Activated CD8-positive, alpha-beta memory T cell treated with anti-CD3 and anti-CD28 coated beads for 24 hours (primary cell): ENCODE measurements around the gene CORO2B.

Source experiments
- DNase-seq: peaks from one replicate; pipeline ENCODE4 v3.0.0-alpha.2; 2020

The CORO2B gene

DNA sequence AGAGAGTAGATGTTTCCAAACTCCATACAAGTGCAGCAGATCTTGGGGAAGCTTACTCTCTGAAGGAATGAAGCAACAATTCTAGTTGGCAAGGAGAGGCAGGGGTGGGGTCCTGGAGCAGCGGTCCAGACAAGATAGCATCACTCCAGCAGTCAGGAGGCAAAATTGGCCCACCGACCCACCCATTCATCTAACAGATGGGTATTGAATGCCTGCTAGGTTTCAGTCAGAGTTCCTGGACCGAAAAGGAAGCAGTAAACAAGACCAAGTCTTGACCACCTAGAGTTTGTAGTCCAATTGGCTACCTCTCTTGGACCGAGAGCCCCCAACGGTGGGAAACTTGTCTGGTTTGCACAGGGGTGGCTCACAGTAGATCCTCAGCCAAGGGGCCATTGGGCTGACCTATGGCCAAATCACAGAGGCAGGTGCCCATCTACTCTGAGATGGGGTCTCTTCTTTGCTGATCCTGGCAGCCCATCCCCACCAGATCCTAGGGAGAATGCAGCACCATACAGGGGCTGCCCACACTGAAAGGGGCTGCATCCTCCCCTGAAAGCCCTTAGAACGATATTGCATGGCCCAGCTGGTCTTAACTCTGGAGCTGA lies 74.3 kb downstream of the CORO2B start:
- no peak for DNase-seq

- DNase-seq: no peak
These were observed 75.0 kb downstream of the CORO2B start for GRCh38 chr15:68653801-68654200.

DNA sequence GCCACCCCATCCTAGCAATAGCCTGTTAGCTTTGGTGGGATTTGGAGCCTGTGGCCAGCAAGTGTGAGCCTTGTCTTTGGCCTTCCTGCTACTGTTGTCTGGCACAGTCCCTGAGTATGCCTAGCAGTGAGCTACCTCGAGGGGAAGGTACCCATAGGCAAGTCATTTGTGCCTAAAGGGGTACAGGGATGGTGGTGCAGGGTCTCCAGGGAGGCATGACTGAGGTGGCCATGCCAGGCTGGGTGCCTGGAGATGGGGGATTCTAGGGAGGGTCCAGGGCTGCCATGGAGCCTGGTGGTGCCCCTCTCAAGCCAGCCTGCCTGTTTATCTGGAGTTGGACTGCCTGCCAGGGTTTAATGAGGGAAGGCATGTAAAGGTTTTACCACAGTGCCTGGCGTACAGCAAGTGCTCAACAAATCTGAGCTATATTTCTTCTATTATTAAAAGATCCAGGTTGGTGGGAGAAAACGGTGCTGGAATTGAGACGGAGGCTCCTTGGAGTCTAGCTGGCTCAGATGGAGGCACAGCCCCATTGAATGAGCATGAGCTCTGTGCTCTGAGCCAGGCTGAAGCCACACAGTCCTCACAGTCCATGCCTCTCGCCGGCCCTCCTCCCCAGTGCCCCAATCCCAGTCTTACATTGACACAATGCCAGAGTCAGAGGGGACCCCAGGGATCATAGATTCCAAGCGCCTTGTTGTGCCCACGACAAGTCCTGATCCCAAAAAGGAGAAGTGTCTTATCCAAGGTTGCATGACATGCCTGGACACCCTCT lies 76.2 kb downstream of the CORO2B start:
- DNase-seq: no peak

DNA sequence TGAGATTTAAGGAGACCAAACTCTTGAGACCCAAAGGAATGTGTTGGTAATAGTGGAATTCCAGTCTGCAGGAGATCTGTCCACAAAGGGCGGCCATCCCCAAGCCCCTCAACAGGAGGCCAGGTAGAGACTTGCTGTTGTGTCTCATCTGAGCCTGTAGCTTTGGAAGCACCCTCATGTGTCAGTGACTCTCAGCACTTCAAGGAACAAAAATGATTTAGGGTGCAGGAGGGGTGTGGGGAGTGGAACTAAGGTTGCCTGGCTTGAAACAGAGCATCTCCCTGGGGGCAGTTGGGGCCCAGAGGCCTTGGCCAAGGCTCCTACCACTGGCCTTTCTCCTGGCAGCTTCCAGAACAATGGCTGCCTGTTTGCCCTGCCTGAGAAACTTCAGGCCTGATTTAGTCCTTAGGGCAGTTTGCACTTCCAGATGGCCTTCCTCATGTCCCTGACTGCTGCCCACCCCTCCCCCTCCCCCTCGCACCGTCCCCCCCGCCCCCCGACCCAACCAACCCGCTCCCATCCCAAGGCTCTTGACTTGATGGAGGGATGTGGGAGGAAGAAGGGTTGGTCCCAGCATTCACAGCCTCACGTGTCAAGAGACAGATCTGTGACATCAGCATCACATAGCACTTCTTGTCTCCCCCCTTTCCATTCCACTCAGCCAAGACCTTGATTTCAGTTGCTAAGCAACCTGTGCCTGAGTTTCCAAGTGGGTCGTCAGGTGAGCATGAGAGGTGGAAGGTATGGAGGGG lies 77.1 kb downstream of the CORO2B start:
- no peak for DNase-seq

DNA sequence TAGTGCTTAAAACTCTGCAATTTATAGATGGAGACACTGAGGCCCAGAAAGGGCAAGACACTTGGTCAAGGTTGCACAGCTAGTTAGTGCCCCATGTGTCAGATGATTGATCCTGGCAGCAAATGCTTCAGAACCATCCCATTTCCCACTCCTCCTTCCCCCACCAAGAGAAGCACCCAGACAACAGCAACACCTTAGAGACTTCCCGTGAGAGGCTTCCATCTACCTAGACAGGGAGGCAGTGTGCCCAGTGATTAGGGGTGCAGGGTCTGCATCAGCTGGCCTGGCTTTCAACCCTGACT lies 77.6 kb downstream of the CORO2B start:
- no peak for DNase-seq

- no peak for DNase-seq
These were observed 79.4 kb downstream of the CORO2B start for GRCh38 chr15:68658151-68658550.

GRCh38 chr15:68658641-68659358 lies 80.0 kb downstream of the CORO2B start:
- no peak for DNase-seq

DNA sequence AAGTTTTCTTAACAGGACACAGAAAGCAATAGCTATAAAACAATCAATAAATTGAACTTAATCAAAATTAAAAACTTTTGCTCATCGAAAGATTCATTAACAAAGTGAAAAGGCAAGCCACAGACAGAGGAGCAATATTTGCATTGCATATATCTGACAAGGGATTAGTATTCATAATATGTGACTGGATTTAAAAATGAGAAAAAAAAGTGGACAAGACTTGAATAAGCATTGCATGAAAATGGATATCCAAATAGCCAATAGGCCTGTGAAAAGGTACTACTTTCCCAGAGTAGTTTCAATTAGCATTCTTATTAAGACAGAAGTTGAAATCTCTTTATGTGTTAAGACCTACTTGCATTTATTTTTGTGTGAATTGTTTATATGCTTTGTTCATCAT lies 84.7 kb downstream of the CORO2B start:
- no peak for DNase-seq

GRCh38 chr15:68666120-68666811 lies 87.5 kb downstream of the CORO2B start:
- DNase-seq: no peak

GRCh38 chr15:68666812-68667450 lies 88.1 kb downstream of the CORO2B start:
- DNase-seq: no peak

- DNase-seq: no peak
These were observed 89.2 kb downstream of the CORO2B start for GRCh38 chr15:68667800-68668625.

DNA sequence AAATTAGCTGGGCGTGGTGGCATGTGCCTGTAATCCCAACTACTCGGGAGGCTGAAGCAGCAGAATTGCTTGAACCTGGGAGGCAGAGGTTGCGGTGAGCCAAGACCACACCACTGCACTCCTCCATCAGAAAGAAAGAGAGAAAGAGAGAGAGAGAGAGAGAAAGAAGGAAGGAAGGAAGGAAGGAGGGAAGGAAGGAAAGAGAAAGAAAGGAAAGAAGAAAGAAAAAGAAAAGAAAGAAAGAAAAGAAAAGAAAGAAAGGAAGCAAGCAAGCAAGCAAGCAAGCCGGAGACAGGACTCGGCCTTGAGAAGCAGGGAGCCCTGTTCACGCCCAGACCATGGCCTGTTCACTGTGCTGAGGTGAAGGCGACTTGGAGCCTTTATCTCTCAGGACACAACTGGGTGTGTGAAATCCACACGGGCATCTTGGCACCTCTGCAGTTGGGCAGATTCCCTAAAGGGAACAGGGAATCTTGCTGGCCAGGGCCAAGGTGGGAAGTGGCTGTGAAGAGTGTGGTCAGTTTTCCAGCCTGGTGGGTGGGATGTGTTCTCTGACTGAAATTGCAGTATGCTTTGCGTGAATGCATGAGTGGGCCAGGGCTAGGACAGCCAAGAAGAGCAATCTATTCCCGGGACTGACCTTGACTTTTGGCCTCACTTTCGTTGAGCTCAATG lies 90.3 kb downstream of the CORO2B start:
- DNase-seq: no peak

GRCh38 chr15:68672251-68672650 lies 93.5 kb downstream of the CORO2B start:
- DNase-seq: no peak

- DNase-seq: no peak
These were observed 94.0 kb downstream of the CORO2B start for GRCh38 chr15:68672781-68673205.

GRCh38 chr15:68674975-68675374 lies 96.2 kb downstream of the CORO2B start:
- DNase-seq: no peak

DNA sequence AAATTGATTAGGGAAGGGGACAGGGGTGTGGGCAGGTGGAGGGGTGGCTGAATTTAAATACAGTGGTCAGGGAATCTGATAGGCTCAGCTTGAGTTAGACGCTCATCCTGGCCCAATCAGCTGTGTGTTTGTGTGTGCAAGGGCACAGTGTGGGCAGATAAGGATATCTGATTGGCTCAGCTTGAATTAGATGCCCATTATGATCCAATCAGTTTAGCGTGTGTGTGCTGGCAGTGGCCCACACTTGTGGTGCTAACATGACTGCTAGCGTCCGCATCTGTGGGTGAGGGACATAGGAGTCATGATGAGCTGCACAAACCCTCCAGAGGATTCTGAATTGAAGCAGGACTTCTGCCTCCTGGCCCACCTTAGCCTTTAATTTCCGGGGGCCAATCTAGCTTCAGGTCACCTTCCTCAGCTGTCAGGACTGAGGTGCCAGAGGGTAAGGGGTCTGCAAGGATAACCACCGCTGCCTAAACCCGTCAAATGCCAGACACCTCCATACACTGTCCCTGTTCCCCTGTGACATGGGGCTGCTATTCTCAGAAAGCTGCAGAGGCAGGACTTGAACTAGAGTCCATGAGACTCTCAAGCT lies 97.3 kb downstream of the CORO2B start:
- DNase-seq: no peak

- no peak for DNase-seq
These were observed 98.1 kb downstream of the CORO2B start for GRCh38 chr15:68676926-68677325.

DNA sequence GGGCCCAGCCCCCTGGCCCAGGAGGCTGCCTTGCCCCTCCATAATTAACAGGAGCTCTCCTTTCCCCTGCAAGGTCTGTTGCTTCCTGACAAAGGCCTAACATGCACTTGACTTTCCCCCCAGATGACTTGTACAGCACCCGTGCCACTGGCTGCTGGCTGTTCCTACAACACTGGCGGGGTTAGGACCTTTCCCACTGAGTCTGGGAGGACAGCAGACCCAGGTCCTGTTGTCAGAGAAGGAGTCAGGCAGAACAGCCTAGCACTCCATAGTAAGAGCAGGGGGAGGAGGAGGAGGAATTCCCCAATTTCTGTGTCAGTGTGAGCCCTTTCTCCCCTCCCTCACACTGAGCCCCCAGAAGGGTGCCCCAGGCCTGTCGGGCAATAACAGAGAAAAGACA lies 99.2 kb downstream of the CORO2B start:
- no peak for DNase-seq

GRCh38 chr15:68678746-68679145 lies 100.0 kb downstream of the CORO2B start:
- DNase-seq: no peak

DNA sequence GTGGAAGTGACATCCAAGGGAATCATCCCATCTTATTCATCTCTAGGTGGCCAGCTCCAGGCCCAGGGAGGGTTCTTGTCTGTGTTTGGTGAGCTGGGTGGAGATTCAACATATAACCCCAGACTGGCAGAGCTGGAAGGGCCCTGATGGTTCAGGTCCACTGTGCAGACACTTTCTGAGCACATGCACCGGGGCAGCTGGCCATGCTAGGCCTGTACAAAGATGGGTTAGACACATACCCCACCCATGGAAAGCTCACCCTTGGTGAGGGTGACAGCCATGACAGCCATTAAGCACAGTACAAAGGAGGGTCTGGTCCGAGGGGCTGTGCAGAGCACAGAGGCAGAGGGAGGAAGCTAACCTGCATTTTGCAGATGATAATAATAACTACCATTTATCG lies 100.4 kb downstream of the CORO2B start:
- DNase-seq: no peak
